Stimulated activated CD8-positive, alpha-beta memory T cell treated with anti-CD3 and anti-CD28 coated beads, Interleukin-12 subunit alpha, Interleukin-12 subunit beta, amount 100 ng/mL, for 4 hours (primary cell): ENCODE results near the gene CCDC33.

Experiments
- DNase-seq: peaks from one replicate; pipeline ENCODE4 v3.0.0-alpha.2; 2020; ENCODE audit warnings: low read depth

CCDC33 gene

GRCh38 chr15:74259292-74259648 lies 23.1 kb downstream of the CCDC33 start:
- DNase-seq: no peak

GRCh38 chr15:74259821-74260607 lies 23.9 kb downstream of the CCDC33 start:
- no peak for DNase-seq

DNA sequence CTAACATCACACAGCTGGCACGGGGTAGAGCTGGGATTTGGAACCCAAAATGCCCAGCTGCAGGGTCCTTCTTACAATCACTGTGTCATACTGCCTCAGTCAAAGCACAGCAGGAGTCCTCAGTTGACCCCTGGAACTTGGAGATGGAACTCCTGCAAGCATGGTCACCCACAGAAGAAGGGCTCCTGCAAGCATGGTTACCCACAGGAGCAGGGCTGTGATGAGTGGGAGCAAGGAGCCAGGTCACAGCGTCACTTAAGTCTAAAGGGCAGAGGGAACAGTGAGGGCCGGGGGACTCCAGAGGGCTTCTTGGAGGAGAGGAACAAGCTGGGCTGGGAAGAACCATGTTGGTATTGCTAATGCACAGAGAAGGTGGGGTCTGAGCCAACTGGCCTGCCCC lies 24.9 kb downstream of the CCDC33 start:
- no peak for DNase-seq

DNA sequence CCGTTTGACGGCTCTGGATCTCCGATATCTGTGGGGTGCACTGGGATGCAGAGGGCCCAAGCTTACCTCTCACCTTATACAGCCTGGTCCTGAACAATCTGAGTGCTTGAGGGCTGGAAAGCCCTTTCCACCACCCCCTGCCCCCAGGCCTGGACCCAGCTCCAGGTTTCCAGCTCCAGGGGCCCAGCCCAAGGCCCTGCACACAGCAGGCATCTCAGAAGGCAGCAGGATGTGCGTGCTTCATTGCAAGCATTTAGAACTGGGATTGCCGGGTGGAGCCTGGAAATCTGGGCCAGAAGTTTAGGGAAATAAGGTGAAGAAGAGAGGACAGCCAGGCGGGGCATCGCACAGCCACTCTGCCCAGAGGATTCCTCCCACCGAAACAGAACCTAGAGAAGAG lies 25.6 kb downstream of the CCDC33 start:
- DNase-seq: no peak

DNA sequence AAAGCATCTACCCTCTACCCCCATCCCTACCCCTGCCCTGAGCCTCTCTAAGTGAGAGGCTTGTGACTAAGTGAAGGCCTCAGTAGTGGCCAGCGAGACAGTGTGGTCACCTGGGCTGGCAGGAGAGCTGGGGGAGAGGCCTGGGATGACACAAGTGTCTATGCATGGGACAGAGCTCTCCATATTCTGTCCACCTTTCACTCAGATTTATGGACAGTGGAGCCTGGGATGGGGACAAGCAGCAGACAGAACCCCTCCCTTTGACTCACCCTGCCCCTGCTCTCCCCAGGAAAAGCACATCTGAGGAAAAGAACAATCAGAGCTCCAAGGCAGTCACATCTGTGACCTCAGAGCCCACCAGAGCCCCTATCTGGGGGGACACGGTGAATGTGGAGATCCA lies 26.0 kb downstream of the CCDC33 start:
- no peak for DNase-seq

DNA sequence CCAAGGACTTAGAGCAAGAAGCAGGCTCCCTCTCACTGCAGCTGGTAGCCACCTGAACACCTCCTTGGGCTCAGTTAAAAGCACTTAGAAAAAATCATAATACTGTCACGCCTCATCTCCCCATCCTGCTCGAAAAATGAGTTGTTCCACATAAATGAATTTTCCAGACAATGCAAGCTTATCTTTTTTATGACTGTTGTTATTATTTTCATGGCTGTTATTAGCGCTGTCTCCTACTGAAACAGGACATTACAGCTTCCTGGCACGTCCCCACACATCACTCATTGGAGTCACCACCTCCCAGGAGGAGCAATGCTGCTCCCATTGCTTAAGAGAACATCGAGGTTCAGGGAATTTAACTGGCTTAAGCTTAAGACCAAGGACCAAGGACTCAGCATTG lies 26.5 kb downstream of the CCDC33 start:
- DNase-seq: no peak

GRCh38 chr15:74263466-74263865 lies 27.3 kb downstream of the CCDC33 start:
- DNase-seq: no peak

GRCh38 chr15:74264081-74264501 lies 28.0 kb downstream of the CCDC33 start:
- no peak for DNase-seq

DNA sequence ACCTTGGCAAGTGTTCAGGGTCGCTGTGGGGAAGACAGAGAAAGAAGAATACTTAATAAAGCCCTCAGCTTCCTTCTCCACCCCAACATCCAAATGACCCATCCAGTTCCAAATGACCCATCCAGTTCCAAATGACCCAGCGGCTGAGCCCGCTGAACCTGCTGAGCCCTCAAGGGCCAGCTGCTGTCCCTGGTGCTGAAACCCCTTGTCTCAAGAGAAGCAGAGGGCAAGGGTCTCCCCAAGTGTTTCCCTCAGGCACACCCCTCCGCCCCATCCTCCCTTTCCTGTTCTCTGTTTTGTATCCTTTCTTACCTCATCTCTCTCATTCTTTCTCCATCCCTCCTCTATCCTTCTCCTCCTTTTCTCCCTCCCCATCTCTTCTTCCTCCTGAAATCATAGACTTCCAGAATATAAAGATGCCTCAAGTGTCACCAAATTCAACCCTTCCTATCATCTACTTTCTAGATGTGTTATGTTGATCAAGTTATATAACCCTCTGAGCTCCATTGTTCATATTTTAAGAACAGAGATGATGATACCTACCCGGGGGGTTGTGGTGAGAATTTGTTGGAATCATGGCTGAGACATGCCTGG lies 29.0 kb downstream of the CCDC33 start:
- no peak for DNase-seq

DNA sequence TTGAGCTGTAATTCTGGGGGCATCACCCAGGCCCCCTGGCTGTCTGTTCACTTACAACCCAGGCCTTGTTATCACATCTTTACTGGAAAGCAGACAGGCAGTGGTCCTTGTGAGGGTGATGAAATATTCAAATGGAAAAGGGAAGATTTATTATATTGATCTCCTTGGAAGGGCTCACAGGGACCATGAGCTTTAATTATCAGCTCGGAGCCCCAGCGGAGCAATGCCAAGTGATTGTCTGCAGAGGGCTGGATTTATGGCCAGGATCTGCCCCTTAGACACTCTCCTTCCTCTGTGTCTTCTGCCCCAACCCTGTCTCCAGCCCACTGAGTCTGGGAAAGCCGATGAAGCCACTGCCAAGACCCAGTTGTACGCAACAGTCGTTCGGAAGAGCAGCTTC lies 31.9 kb downstream of the CCDC33 start:
- no peak for DNase-seq

DNA sequence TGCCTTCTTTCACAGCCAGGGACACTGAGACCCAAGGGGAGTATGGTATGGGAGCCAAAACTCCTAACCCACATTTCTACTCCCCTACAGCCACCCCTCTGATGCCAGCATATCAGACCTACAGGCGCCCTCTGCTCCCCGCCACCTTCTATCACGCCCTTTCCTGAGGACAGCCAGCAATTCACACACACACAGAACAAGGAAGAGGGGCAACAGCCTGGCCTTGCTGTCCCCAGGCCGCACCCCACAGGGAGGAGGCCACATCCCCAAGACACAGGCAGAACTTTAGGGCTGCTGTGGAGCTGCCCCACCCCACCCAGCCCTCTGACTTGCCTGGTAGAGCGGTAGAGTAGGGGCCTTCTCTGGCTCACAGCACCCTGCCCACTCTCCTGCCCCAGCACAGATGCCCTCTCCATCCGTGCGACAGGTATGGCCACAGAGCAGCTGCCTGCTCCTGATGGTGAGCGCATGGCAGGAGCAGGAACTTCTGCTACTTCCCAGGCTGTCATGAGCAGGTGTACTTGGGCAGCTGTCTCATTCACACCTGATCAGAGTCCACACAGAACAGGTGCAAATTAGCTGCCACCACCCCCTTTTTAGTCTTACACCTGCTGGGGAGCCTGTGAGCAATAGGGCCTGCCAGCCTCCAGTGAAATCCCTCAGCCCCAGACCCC lies 33.4 kb downstream of the CCDC33 start:
- DNase-seq: no peak

DNA sequence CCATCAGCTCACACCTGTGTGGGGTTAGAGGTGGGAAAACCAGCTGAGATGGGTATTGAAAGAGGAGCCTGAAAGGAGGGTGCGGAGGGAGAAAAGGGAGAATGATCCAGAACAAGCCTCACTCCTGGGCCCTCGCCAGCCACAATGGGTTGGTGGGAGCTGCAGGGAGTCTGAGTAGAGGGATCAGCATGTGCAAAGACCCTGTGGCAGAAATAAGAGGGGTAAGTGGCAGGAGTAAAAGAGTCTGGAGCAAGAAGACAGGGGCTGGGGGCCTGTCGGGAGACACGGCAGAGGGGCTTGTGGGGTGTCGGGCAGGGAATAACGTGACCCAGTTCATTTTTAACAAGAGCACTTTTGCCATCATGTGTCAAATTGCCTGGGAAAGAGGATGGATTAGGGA lies 34.0 kb downstream of the CCDC33 start:
- no peak for DNase-seq

DNA sequence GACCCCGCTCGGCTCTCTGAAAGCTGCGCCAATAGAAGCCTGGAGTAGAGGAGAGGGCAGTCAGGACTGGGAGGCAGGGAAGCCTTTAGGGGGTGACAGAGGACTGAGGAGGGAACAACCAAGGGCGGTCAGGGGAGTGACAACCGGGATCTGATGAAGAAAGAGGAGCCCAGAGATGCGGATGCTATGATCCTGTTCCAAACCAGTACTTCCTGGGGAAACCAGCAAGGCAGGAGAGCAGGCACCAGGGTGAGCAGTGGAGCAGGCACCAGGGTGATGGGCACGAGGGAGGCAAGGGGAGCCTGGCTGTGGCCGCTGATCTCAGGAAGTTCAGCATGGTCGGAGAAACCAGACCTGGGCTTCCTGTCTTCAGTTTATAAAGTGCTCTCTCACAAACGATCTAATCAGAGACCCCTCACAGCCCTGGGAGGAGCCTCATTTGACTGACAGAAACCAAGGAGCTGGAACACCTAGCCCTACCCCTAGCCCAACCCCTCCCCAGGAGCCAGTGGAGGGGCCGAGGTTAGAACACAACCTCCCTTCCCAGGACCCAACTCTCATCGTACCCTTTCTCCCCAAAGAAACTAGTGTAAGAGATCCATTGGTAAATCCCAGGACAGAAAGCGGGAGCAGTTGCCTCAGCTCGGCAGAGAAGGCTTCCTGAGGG lies 34.9 kb downstream of the CCDC33 start:
- DNase-seq: no peak

- no peak for DNase-seq
These were observed 36.7 kb downstream of the CCDC33 start for GRCh38 chr15:74272812-74273211.

DNA sequence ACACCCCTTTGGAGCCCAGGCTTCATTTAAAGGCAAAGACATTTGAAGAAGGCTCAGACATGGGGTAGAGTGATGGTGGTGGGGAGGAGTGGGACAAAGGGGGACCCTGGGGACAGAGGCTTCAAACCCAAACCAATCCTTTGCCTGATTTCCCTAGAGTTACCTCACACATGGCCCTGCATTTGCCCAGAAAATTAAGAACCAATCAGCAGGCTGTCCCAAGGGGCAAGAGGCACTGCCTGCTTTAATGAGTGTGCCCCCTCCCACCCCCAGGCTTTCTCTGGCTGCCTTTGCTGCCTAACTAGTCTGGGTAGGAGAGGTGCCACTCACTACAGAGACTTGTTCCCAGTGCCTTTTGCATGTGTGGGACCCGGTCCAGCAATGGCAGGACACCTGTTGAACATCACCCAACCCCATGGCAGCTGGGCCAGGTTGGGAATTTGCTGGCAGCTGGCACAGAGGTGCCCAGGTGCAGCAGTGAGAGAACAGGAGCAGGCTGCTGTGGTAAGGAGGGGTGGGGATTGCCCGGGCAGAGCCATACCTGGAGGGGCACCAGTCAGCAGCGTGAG lies 38.4 kb downstream of the CCDC33 start:
- no peak for DNase-seq

DNA sequence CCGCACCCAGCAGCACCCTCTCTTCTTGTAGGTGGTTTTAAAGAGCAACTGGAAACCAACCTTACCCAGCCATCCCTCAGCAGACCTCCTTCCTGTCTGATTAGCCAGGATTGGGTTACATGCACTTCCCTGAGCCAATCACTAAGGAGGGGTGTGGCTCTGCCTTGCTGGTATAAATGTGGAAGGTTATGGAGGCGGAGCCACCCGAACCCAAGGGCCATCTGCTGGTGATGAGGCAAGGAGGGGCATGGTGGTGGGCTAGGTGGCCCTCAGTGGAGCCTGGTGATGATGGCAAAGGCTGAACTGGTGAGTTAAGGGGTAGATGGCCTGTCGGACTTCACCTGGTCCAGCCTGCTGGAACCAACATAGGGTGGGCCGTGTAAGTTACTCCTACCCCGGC lies 39.8 kb downstream of the CCDC33 start:
- DNase-seq: no peak

GRCh38 chr15:74276560-74276959 lies 40.4 kb downstream of the CCDC33 start:
- DNase-seq: no peak

- DNase-seq: no peak
These were observed 41.2 kb downstream of the CCDC33 start for GRCh38 chr15:74277242-74277810.

DNA sequence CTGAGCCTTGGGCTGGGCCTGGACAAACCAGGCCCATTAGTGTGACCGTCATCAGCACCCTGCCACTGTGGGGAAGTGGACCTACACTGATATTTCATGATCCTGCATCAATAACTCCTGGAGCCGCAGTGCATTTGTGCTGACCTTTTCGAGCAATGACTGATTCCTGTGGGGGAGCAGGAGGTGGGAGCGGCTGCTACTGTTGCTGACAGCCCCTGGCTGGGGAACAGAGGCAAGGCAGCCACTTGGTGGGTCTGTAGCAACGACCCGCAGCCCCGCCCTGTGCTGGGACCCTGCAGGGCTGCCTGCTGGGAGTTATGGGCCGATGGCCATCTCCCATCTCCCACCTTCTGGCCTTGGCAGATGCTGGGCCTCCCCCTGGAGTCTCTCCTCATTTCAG lies 42.1 kb downstream of the CCDC33 start:
- DNase-seq: no peak

GRCh38 chr15:74281147-74282133 lies 45.3 kb downstream of the CCDC33 start:
- no peak for DNase-seq

GRCh38 chr15:74283368-74283767 lies 47.2 kb downstream of the CCDC33 start:
- DNase-seq: no peak
